GM23338 (cell line): Measurements from ENCODE around the gene PREP. TPM values are rescaled to one million over a fixed set of nuclear protein-coding genes. Genes with fewer than 3 reads are reported as not detected.

ENCODE experiments used
- ATAC-seq: fragments of 200-7000 bp; cut with Tn5 transposase; 3 replicates; pipeline ENCODE4 v1.9.1; 2020
- DNase-seq: peaks from one replicate; pipeline ENCODE4 v3.0.0-alpha.2; 2015; ENCODE audit warnings: low spot score
- H2AFZ ChIP-seq: fragments of 200-600 bp; sonication (generic); 2 replicates; pipeline ENCODE4 v1.8.0; 2016; ENCODE audit warnings: antibody characterized with exemption, mild to moderate bottlenecking, moderate library complexity
- H3F3A ChIP-seq: fragments of 200-600 bp; sonication (generic); replicated peaks from 2 replicates; pipeline ENCODE4 v1.8.0; 2017; ENCODE audit warnings: antibody characterized with exemption, mixed run types, low read depth
- H3K27ac ChIP-seq: fragments of 200-600 bp; sonication (generic); 2 replicates; pipeline ENCODE4 v1.6.1; 2016; ENCODE audit warnings: low read depth
- H3K27me3 ChIP-seq: fragments of 200-600 bp; sonication (generic); 2 replicates; pipeline ENCODE4 v1.8.0; 2016; ENCODE audit warnings: mild to moderate bottlenecking, mixed run types, moderate library complexity; ENCODE audit not compliant: insufficient read depth
- H3K36me3 ChIP-seq: fragments of 200-600 bp; sonication (generic); 2 replicates; pipeline ENCODE4 v1.8.0; 2016; ENCODE audit warnings: mild to moderate bottlenecking; ENCODE audit not compliant: insufficient read depth
- H3K4me1 ChIP-seq: fragments of 200-600 bp; sonication (generic); 2 replicates; pipeline ENCODE4 v1.8.0; 2016; ENCODE audit warnings: mild to moderate bottlenecking, moderate library complexity; ENCODE audit not compliant: insufficient read depth
- H3K4me2 ChIP-seq: fragments of 200-600 bp; sonication (generic); 2 replicates; pipeline ENCODE4 v1.7.1; 2017; ENCODE audit warnings: mixed run types
- H3K4me3 ChIP-seq: fragments of 200-600 bp; sonication (generic); 2 replicates; pipeline ENCODE4 v1.6.1; 2016; ENCODE audit warnings: mixed run types
- H3K79me2 ChIP-seq: fragments of 200-600 bp; sonication (generic); replicated peaks from 2 replicates; pipeline ENCODE4 v1.8.0; 2017; ENCODE audit warnings: mild to moderate bottlenecking; ENCODE audit not compliant: insufficient read depth
- H3K9me2 ChIP-seq: fragments of 200-600 bp; sonication (generic); 2 replicates; pipeline ENCODE4 v1.8.0; 2017; ENCODE audit not compliant: insufficient read depth
- H4K20me1 ChIP-seq: fragments of 200-600 bp; sonication (generic); replicated peaks from 2 replicates; pipeline ENCODE4 v1.8.0; 2017; ENCODE audit warnings: mild to moderate bottlenecking; ENCODE audit not compliant: insufficient read depth
- H3K27ac Mint-ChIP-seq: 2 replicates; pipeline ENCODE4 v1.8.0; 2020; ENCODE audit warnings: inconsistent platforms, mild to moderate bottlenecking, moderate library complexity, mixed read lengths
- H3K27me3 Mint-ChIP-seq: 3 replicates; pipeline ENCODE4 v1.8.0; 2022; ENCODE audit warnings: low read depth, mild to moderate bottlenecking, moderate library complexity, mixed read lengths, inconsistent platforms; ENCODE audit not compliant: insufficient read depth, poor library complexity
- H3K36me3 Mint-ChIP-seq: 3 replicates; pipeline ENCODE4 v1.8.0; 2021; ENCODE audit warnings: low read depth, mild to moderate bottlenecking, inconsistent platforms, moderate library complexity, mixed read lengths
- H3K4me1 Mint-ChIP-seq: 3 replicates; pipeline ENCODE4 v1.8.0; 2020; ENCODE audit warnings: mild to moderate bottlenecking, inconsistent platforms, mixed read lengths
- H3K4me3 Mint-ChIP-seq: 3 replicates; pipeline ENCODE4 v1.8.0; 2021; ENCODE audit warnings: moderate library complexity, mild to moderate bottlenecking, inconsistent platforms, mixed read lengths
- H3K9me3 Mint-ChIP-seq: 3 replicates; pipeline ENCODE4 v1.8.0; 2020; ENCODE audit warnings: moderate library complexity, mild to moderate bottlenecking, inconsistent platforms, mixed read lengths
- CREB1 ChIP-seq: fragments of 250-450 bp; sonication (Bioruptor Pico); IDR thresholded peaks from 2 replicates; pipeline ENCODE4 v1.5.0; 2020; ENCODE audit warnings: low read depth, mild to moderate bottlenecking, moderate library complexity
- CTCF ChIP-seq, 2 experiments: fragments of 200-600 bp in 1 of 2; sonication (generic) in 1 of 2; conservative IDR thresholded peaks; 2 replicates each; pipeline versions ENCODE4 v1.5.1 to v1.6.1; 2016 to 2017; ENCODE audit warnings: antibody characterized with exemption in 2 of 2, low read depth in 2 of 2, mild to moderate bottlenecking in 2 of 2, moderate library complexity in 1 of 2
- ETS1 ChIP-seq: IDR thresholded peaks from 2 replicates; pipeline ENCODE4 v1.6.1; 2016; ENCODE audit warnings: antibody characterized with exemption
- EZH2 ChIP-seq: fragments of 200-600 bp; sonication (generic); IDR thresholded peaks from one replicate; pipeline ENCODE4 v1.8.0; 2017; ENCODE audit warnings: antibody characterized with exemption, mild to moderate bottlenecking, low read depth; ENCODE audit not compliant: unreplicated experiment
- EZH2phosphoT487 ChIP-seq: fragments of 200-600 bp; sonication (generic); IDR thresholded peaks from one replicate; pipeline ENCODE4 v1.8.1; 2018; ENCODE audit warnings: antibody characterized with exemption; ENCODE audit not compliant: unreplicated experiment
- JUNB ChIP-seq: IDR thresholded peaks from one replicate; pipeline ENCODE4 v1.6.1; 2016; ENCODE audit warnings: antibody characterized with exemption; ENCODE audit not compliant: unreplicated experiment
- NANOG ChIP-seq: IDR thresholded peaks from 2 replicates; pipeline ENCODE4 v1.6.1; 2016; ENCODE audit warnings: antibody characterized with exemption, borderline replicate concordance
- POLR2AphosphoS5 ChIP-seq: IDR thresholded peaks from 2 replicates; pipeline ENCODE4 v1.6.1; 2016; ENCODE audit warnings: antibody characterized with exemption, low read depth
- REST ChIP-seq: IDR thresholded peaks from one replicate; pipeline ENCODE4 v1.6.1; 2018; ENCODE audit warnings: antibody characterized with exemption; ENCODE audit not compliant: unreplicated experiment
- STAT1 ChIP-seq: IDR thresholded peaks from one replicate; pipeline ENCODE4 v1.6.1; 2016; ENCODE audit warnings: antibody characterized with exemption; ENCODE audit not compliant: unreplicated experiment
- ZNF114 ChIP-seq: fragments of 250-450 bp; sonication (Bioruptor Pico); IDR thresholded peaks from 2 replicates; pipeline ENCODE4 v1.5.0; 2020; ENCODE audit warnings: mild to moderate bottlenecking, moderate library complexity
- ZNF331 ChIP-seq: fragments of 250-450 bp; sonication (Bioruptor Pico); IDR thresholded peaks from 2 replicates; pipeline ENCODE4 v1.5.0; 2020; ENCODE audit warnings: low read depth, mild to moderate bottlenecking, moderate library complexity
- ZNF462 ChIP-seq: fragments of 250-450 bp; sonication (Bioruptor Pico); IDR thresholded peaks from 2 replicates; pipeline ENCODE4 v1.5.0; 2020; ENCODE audit warnings: mild to moderate bottlenecking, moderate library complexity
- polyA plus RNA-seq: library from polyadenylated mRNA; unstranded; fragments of >200 nt; fragmentation: Nextera tagmentation; extraction: Ambion mirVana; gene quantifications from 2 replicates; pipeline ENCODE4 v1.2.1, GENCODE V29; 2016
- total RNA-seq: library from RNA; depleted of rRNA; stranded (reverse); fragments of >200 nt; shearing (Covaris generic); gene quantifications from 2 replicates; pipeline ENCODE4 v1.2.3, GENCODE V29; 2014

The PREP gene
- total and polyA plus RNA-seq, 2 experiments from 2014 or later = 28.5 to 52.7 TPM

- Histone ChIP-seq H3K9me2 (no peaks in the 10 kb centered on the region), H3K27me3 (no peaks in the 10 kb centered on the region), H3F3A (no peaks in the 10 kb centered on the region), H3K36me3 (peaks cover 14% of the 10 kb centered on the region; the same call in 1 of the 2 replicates), H3K79me2 (no peaks in the 10 kb centered on the region), H3K27ac (no peak overlapping the region), H2AFZ (no peak overlapping the region), H4K20me1 (peaks cover 7% of the 10 kb centered on the region; the same call in 1 of the 2 replicates), H3K4me3 (no peak overlapping the region), H3K4me1 (no peaks in the 10 kb centered on the region), H3K4me2 (no peak overlapping the region)
- no peak for ATAC-seq
- DNase-seq = no peak
- no peak overlapping the region for H3K27ac Mint-ChIP-seq
- H3K27me3 Mint-ChIP-seq = no peaks in the 10 kb centered on the region
- TF ChIP-seq EZH2phosphoT487 (no peak), CREB1 (CRISPR knock-in tag) (no peak), POLR2AphosphoS5 (no peak), ETS1 (no peak), JUNB (no peak), EZH2 (no peak), NANOG (no peak), STAT1 (no peak), CTCF (conservative IDR thresholded peaks at IDR 0.05; ENCODE audit: low read depth in 2 of 2) (no peak), ZNF331 (CRISPR knock-in tag) (no peak), ZNF114 (CRISPR knock-in tag) (no peak), REST (no peak), ZNF462 (CRISPR knock-in tag) (no peak)
- H3K36me3 Mint-ChIP-seq = peaks cover 8% of the 10 kb centered on the region
- peaks cover 3% of the 10 kb centered on the region; the same call in 2 of the 3 replicates for H3K4me1 Mint-ChIP-seq
- H3K9me3 Mint-ChIP-seq = no peaks in the 10 kb centered on the region
- H3K4me3 Mint-ChIP-seq = no peak overlapping the region
Measured at GRCh38 chr6:105322499-105323225, 80.2 kb downstream of the PREP start.
